DMS79 treated with DMSO at 0.1 percent for 48 hours (cell line): ENCODE data around the gene KCTD1.

Experiments used
- DNase-seq: peaks from one replicate; lab custom pipeline; 2025; lab: John Stamatoyannopoulos, UW

The KCTD1 gene

GRCh38 chr18:26521617-26522016 lies 26.7 kb downstream of the KCTD1 start:
- DNase-seq = no peak

- DNase-seq = no peak
Observed at GRCh38 chr18:26520974-26521373, 27.4 kb downstream of the KCTD1 start.

- no peak for DNase-seq
Observed at GRCh38 chr18:26519114-26519513, 29.2 kb downstream of the KCTD1 start.

GRCh38 chr18:26516964-26517363 lies 31.4 kb downstream of the KCTD1 start:
- no peak for DNase-seq

GRCh38 chr18:26515643-26516487 lies 32.5 kb downstream of the KCTD1 start:
- no peak for DNase-seq

GRCh38 chr18:26511339-26512071 lies 36.8 kb downstream of the KCTD1 start:
- DNase-seq = peak; percentile 13

GRCh38 chr18:26510337-26510736 lies 38.0 kb downstream of the KCTD1 start:
- no peak for DNase-seq

GRCh38 chr18:26506012-26506411 lies 42.3 kb downstream of the KCTD1 start:
- no peak for DNase-seq

GRCh38 chr18:26504831-26505230 lies 43.5 kb downstream of the KCTD1 start:
- peak; percentile 29 for DNase-seq

DNA sequence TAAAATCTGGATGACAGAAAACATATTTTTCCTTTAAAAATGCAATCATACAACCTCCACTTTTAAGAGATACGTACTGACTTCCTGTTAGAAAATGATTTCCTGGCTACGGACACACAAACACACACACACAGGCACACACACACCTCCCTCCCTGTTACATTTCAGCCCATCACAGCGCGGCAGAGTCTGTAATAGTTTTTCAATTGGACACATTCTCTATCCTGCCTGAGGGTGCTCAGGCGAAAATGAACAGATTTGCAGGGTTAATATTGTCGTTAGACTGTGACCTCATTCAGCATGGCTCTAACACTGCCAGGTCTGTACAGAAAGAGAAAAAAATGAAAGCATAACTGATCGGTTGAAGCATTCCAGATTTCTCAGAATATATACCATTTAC lies 45.0 kb downstream of the KCTD1 start:
- DNase-seq = no peak

- DNase-seq = peak; percentile 12
Observed at GRCh38 chr18:26502823-26503222, 45.5 kb downstream of the KCTD1 start.

GRCh38 chr18:26497866-26498265 lies 50.5 kb downstream of the KCTD1 start:
- DNase-seq = no peak

DNA sequence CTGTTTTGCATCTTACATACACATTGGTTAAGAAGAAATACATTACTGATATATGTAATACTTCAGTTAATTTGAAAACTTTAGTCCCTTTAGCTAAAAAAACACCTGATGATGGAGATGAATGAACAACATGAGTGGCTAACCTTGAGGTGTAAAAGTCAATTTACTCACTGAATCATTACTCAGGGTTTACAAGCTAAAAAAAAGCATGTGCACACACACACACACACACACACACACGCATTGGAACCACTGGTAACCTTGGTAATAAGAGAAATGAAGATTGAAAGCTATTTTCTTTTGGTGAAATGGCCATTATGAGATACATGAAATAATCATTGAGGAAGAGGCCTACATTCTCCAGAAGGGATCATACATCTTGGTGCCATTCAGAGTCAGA lies 51.8 kb downstream of the KCTD1 start:
- no peak for DNase-seq

GRCh38 chr18:26495287-26495686 lies 53.1 kb downstream of the KCTD1 start:
- DNase-seq = no peak

- DNase-seq = no peak
Observed at GRCh38 chr18:26493021-26493420, 55.3 kb downstream of the KCTD1 start.

- no peak for DNase-seq
Observed at GRCh38 chr18:26491194-26491816, 57.0 kb downstream of the KCTD1 start.

GRCh38 chr18:26489881-26490280 lies 58.5 kb downstream of the KCTD1 start:
- no peak for DNase-seq

GRCh38 chr18:26489191-26489590 lies 59.2 kb downstream of the KCTD1 start:
- DNase-seq = no peak

DNA sequence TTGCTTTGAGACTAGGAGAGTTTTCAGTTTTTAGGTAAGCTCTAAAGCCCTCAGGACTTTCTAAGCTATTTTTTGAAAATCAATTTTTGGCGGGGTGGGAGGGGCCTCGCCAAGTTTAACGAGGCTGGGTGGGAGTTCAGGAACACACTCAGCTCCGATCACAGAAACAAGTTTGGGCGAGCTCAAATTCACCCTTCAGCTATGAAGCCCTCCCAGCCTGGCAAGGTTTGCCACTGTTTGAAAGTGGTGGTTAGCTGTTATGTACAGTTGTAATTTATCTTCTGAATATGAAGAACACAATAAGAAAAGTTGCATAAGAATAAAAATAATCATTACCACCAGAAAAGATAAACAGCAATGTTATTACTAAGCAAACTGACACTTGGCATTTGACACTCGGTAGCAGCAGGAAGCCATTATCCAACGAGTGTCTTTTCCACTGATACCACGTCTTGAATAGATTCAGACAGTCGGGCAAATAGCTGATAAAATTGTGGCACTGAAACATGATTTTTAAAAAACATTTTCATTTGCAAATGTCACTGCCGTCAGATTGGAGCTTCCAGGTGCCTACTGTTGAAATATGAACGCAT lies 59.8 kb downstream of the KCTD1 start:
- DNase-seq = no peak

DNA sequence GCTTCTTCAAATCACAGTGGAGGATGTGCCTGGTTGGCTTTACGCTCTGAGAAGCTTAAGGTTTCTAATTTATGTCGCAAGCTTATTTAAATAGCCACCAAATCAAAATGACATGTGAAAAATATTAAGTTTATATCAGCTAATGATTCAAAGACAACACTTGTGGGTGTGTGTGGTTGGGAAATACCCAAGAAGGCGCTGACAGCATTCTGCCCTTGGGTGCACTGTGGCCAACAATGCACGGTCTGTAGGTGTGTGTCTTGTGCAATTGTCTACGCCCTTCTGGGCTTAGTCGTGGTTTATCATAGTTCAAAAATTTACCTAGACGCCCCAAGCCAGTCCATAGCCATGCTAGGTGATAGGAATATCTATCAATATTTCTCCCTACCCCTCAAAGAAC lies 60.9 kb downstream of the KCTD1 start:
- DNase-seq = no peak

DNA sequence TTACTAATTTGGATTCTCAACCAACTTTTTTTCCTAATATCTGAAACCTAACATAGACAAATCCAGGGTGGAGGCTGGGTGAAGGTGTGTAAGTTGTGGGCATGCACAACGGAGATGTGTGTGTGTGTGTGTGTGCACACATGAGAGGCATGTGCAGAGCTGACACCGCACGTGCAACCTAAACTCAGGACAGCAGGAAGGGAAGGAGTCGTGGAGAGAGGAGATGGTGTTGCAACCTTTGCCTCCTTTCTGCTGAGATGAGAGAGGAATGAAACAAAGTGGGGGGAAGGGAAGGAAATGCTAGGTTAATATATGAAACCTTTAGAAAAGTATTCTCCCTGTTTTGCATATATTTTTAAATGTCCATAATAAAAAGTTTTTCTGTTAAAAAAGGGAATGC lies 64.7 kb downstream of the KCTD1 start:
- no peak for DNase-seq

- no peak for DNase-seq
Observed at GRCh38 chr18:26482569-26482968, 65.8 kb downstream of the KCTD1 start.
